Endometrial microvascular endothelial cells (primary cell): ENCODE measurements around the gene WWP2. TPM values are rescaled to one million over a fixed set of nuclear protein-coding genes. Genes with fewer than 3 reads are reported as not detected.
"Not testable (repeated sequence)": the region's sequence is repeated elsewhere in the genome, so short reads cannot be mapped to it uniquely, and the experiment has no call there.

Experiments used
- in situ Hi-C: cut with HindIII; loops from 2 replicates; pipeline ENCODE4 v1.10.0; 2017; ENCODE audit warnings: low sequenced_read_pairs, low pct_unique_long_range_greater_than_20kb; ENCODE audit errors: inconsistent ontology term
- total RNA-seq: library from RNA; depleted of rRNA; stranded (reverse); fragments of >200 nt; gene quantifications from one replicate; pipeline ENCODE4 v1.2.3, GENCODE V29; 2015; ENCODE audit errors: inconsistent ontology term

WWP2 gene
- total RNA-seq, 1 donor from 2014 or later, result 38.7 TPM

DNA sequence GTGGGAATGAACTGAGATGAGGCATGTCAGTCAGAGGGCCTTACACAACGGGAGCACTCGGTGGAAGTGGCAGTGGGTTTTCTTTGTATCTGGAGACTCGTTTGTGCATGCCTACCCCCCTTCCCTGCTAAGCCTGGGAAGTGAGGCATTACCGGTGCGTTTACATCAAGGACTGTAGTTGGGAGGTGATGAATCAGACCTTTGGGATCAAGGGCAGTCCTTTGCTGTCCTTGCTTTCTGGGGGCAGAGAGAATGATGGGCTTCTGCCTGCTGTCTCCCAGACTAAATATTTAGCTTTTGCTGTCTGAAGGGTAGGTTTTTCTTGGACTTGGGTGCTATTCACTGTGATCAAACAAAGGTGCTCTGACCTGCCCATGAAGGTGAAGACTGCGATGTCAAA is 83.0 kb downstream of the WWP2 start:
- in situ Hi-C loops, result no loop called here

DNA sequence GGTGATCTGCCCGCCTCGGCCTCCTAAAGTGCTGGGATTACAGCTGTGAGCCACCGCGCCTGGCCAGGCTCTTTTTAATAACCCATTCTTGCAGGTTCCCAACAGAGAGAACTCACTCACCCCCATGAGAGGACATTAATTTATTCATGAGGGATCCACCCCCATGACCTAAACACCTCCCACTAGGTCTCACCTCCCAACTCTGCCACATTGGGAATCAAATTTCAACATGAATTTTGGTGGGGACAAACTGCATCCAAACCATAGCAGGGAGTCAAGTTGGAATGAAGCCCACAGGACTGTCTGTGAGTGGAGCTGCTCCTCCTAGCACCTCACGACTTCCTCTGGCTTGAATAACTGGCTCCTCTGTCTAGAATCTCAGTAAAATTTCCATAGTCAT is 85.5 kb downstream of the WWP2 start:
- in situ Hi-C loops, result no loop called here

DNA sequence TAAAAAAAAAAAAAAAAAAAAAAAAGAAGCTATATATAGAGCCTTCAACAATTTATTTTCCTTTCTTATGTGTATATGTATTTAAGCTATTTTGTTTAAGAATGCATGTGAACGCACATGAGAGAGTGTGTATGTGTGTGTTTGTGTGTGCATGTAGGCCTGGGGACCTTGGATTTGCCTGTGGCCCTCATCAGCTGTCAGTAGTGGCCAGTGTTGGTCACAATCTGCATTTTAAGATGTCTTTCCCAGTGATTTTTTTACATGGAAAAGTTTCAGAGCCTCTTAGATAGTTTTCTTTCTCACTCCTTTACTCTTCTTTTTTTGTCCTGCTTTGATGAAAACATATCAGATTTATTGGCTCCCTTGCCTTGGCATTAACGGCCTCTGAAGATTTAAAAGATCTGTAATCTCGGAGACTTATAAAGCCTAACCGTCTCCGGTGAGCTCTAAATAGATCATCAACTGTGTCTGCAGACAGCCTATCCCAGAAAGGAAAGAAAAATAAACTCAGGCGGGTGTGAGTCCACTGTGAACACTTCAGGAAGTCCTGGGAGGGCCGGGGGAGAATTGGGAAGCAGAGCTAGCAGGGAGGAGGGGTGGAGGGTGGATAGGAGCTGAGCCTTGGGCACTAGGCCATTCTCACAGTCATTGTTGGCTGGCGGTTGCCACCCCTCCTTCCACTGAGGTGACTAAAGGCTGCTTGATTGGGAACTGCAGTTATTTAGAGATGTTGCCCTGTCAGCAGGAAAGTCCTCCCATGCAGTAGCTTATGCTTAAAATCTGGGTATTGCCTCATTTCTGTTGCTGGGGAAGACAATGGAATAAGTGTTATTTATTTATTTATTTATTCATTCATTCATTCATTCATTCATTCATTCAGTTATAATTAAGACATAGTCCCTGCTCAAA is 86.8 kb downstream of the WWP2 start:
- in situ Hi-C loops, result no loop called here

DNA sequence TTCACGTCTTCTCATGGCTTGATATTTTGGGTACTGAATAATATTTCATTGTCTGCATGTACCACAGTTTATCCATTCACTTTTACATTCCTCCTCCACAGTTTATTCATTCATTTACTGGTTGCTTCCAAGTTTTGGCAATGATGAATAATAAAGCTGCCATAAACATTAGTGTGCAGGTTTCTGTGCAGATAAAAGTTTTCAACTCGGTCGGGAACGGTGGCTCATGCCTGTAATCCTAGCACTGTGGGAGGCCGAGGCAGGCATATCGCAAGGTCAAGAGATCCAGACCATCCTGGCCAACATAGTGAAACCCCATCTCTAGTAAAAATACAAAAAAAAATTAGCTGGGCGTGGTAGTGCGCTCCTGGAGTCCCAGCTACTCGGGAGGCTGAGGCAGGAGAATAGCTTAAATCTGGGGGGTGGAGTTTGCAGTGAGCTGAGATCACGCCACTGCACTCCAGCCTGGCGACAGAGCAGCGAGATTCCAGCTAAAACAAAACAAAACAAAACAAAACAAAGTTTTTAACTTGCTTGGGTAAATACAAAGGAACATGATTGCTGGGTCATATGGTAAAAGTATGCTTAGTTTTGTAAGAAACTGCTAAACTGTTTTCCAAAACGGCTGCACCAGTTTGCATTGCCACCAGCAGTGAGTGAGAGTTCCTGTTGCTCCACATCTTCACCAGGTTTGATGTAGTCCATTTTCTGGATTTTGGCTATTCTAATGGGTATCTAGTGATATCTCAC is 89.5 kb downstream of the WWP2 start:
- in situ Hi-C loops, result no loop called here

DNA sequence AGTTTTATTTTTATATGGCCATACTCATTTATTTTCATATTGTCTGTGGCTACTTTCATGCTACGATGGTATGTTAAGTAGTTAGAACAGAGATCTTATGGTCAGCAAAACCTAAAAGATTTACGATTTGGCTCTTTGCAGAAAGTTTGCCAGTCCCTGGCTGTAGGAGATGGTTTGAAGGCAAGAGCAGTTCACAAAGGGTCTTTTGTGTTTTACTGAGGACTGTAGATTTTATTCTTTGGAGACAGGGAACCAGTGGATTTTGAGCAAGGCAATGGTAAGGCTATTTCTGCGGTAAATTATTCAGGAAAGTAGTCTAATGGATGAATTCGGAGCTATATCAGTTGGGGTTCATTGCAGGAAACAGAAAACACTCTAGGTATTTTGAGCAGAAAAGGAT is 90.7 kb downstream of the WWP2 start:
- in situ Hi-C loops, result no loop called here

DNA sequence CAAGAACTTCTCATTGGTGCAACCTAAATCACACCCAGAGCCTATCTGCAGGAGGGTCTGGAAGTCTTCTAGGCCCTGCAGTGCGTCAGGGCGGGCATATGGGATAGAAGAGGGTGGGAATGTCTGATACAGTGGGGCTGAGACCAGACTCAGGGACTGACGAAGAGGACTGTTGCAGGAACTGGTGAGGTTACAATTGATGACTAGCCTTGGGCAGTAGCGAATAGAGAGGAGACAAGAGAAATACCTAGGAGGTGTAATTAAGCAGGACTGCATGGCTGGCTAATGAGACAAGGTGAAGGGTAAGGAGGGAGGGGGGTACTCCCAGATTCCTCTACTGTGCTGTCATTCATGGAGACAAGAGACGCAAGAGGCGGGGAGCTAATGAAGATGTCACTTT is 91.3 kb downstream of the WWP2 start:
- in situ Hi-C loops, result no loop called here

DNA sequence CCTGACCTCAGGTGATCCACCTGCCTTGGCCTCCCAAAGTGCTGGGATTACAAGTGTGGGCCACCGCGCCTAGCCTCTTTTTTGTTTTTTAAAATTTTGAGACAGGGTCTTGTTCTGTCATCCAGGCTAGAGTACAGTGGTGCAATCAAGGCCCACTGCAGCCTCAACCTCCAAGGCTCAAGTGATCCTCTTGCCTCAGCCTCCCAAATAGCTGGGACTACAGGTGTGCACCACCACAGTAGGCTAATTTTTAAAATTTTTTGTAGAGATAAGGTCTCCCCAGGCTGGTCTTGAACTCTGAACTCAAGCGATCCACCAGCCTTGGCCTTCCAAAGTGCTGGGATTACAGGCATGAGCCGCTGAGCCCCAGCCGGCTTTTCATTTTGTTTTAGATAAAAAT is 92.6 kb downstream of the WWP2 start:
- in situ Hi-C loops, result not testable (repeated sequence)

DNA sequence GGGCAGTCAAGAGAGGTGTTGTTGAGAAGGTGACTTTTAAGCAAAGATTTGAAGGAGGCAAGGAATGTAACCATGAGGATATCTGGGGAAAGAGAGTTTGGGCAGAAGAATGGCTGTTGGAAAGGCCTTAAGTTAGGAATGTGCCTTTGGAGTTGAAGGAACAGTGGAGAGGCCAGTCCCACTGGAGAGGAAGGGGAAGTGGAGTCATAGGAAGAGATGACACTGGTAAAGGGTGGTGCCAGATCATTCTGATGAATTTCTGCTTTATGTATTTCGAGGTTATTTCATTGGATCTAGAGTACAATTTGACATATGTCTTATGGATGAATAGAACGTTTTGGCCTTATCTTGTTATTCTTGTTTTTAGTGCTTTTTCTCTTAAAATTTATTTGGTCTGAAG is 93.5 kb downstream of the WWP2 start:
- in situ Hi-C loops, result no loop called here

DNA sequence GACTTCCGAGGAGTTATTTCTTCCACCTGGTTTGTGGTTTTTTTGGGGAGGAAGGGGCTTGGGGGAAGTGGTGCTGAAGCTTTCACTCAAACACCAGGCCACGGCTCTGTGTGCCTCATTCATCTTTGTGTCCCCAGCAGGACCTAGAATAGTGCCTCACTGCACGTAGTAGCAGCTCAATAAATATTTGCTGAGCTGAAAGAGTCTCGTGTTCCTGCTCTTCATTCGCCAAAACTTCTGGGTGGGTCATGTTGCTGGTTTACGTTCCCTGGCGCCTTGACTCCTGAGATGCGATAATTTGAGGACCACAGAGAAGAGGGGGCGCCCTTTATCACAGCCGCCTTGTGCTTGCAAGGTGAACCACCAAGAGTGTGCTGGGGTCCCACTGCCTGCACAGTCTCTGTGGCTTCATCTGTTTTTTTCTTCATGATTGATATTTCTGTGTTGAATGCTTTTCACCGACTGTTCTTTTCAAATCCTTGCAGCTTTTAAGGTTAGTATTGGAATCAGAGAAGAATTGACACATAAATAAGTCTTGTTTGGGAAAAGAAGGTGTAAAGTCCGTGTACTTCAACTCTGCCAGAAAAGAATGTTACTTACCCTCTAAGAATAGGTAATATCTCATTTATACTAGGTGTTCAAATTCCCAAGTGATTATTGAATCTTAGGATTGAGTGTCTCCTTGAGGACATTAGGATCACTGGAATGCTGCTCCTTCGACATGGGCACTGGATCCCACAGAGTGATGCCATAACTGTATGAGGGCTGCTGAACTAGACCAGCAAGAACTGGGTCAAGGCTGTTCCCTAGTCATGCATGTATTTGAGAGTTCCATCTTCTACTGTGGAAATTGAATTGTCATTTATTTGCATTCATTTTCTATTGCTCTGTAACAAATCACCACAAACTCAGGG is 96.3 kb downstream of the WWP2 start:
- in situ Hi-C loops, result no loop called here

DNA sequence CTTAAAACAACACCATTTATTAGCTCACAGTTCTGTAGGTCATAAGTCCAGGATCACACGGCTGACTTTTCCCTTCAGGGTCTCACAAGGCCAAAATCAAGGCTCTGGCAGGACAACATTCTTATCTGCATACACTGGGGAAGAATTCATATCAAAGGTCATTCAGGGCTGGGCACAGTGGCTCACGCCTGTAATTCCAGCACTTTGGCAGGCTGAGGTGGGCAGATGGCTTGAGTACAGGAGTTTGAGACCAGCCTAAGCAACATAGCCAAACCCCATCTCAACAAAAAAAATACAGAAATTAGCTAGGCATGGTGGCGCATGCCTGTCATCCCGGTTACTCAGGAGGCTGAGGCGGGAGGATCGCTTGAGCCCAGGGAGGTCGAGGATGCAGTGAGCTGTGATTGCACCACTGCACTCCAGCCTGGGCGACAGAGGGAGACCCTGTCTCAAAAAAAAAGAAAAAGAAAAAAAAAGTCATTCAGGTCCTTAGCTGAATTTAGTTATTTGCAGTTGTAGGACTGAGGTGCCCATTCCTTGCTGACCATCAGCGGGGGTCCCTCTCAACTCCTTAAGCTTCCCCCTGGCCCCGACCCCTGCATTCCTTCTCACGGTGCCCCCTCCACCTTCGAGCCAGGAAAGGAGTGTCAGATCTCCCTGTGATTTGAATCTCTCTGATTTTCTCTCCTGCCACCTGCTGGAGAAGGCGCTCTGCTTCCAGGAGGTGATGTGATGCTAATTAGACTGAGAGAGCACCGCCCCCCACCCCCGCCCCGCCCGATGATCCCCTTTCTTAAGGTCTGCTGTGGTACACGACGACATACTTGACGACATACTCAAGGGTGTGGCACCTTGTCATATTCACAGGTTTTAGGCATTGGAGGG is 97.2 kb downstream of the WWP2 start:
- in situ Hi-C loops, result no loop called here

DNA sequence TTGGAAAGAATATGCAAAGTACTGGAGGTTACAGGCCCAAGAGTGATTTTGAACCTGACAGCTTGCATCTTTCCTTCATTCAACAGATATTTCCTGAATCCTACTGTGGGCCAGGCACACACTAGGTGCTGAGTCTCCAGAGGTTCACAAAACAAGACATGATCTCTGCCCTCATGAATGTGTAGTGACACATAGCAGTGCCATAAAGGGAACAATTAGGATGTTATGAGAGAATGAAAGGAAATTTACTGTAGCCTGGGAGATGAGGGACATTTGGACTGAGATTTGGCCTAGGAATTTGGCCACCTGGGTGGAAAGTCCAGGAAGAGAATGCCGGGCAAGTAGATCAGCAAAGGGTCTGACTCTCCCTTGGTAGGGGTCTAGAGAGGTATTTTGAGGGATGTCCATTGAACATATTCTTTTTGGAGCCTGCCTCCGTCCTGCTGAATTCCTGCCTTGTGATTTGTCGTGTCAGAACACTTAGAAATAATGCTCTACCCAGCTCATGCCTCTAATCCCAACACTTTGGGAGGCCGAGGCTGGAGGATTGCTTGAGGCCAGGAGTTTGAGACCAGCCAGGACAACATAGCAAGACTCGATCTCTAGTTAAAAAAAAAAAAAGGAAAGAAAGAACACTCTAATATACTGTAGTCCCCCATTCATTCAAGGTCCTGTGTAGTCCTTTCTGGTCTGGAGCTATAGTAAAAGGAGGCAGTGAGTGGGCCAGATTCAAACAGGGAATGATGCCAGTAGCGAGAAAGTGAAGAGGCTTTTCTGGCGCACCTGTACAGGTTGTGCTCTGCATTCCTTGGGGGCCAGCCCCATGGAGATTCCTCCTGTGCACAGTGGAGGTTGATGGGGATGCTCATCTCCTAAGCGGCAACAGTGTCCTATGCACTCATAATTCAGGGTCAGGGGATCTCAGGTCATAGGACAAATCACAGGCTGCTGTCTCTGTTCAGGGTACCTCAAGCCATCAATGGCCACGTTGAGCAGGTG is 98.4 kb downstream of the WWP2 start:
- in situ Hi-C loops, result no loop called here

DNA sequence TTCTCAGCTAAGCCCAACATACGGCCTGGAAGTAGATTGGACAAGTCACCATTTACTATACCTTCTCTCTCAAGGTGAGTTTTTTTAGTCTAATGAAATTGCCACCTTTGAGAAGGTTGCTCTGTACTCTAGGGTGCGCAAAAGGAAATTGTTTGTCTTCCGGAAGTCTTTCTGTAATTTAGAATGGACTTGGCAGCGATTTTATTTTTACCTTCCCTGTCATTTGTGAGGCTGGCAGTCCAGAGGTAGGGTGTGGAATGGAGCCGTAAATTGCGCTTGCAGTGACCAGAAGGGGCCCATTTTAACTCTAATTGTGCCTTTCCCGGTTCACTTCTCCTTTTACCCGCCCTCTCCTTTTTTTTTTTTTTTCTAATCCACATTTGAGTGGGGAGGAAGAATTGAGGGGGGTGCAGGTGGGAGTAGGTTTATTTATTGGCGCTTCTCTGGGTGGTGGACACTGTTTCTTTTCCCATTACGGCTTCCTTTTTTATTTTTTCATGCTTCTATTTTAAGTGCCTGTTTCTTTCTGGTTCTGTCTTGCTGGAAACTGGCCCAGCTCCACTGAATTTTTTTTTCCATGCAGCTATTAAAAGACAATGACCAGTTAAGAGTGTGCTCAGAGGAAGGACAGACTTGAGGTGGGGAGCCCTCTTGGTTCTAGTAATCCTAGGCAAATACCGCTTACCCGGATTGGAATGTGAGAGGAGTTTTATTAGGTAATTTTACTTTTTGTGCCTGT is 99.3 kb downstream of the WWP2 start:
- in situ Hi-C loops, result no loop called here

DNA sequence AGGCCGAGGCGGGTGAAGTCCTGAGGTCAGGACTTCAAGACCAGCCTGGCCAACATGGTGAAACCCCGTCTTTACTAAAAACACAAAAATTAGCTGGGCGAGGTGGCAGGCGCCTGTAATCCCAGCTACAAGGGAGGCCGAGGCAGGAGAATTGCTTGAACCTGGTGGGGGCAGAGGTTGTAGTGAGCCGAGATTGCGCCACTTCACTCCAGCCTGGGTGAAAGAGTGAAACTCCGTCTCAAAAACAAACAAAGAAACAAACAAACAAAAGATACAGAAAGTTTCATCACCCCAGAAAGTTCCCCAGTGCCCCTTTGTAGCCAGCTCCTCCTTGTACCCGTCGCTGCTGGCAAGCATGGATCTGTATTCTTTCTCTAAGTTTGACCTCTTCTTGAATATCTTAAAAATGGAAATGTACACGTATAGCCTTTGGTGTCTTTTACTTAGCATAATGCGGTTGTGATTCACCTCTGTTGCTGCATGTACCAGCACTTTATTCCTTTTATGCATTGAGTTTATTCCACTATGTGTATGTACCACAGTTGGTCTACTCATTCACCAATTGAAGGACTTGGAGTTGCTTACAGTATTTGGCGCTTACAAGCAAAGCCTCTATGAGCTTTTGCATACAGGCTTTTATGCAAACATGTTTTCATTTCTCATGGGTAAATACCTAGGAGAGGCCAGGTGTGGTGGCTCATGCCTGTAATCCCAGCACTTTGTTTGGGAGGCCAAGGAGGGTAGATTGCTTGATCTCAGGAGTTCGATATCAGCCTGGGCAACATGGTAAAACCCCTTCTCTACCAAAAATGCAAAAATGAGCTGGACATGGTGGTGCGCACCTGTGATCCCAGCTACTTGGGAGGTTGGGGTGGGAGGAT is 101.5 kb downstream of the WWP2 start:
- in situ Hi-C loops, result no loop called here

DNA sequence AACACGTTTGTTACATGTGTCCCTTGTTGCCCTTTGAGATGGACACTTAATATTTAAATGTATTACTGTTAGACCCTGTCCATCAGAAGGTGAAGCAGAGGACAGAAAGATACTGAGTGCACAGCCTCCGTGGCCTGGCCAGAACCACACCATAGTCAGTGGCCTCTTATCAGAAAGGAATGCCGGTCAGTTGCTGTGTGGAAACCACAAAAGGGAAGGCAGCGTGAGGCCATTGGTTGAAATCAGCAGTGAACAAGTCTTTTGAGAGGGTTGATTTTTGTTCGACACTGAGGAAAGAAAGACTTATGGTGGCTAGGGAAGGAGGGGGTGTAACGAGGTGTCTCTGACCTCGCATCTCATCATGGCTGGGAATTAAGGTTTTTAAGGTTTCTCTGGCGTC is 103.6 kb downstream of the WWP2 start:
- in situ Hi-C loops, result no loop called here

DNA sequence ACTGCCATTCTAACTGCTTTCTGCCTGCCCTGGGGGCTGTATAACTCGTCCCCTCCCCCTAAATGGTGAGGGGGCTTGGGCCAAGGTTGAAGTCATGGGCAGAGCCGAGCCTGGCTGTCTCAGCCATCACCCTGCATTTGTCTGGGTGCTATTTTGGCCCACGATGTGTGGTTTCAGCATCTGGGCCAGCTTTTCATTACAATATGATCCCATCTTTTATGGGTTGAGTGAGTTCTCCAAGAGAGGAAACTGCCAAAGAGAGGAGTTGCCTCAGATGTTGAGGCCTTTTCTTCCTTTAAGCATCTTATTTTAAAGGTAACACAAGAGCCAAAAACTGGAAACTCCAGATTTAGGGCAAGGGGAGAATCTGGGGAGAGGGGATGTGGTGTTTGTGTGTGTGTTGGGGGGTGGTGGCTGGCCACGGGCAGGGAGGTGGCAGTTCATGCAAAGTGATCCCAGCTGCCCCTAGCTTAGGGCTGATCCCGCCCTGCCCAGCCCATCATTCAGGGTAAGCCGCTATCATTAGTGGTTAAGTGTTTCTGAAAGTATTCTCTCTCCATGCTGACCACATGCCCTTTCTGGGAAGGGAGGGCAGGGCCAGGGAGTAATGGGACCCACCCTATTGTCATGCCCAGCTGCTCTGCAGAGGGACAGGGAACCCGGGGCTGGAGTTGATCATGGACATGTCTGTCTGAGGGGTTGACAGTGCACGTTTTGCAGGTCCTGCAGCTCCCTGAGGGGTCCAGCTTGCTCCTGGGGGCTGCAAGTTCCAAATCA is 105.8 kb downstream of the WWP2 start:
- in situ Hi-C loops, result no loop called here
